CD4-positive, alpha-beta memory T cell (primary cell): ENCODE results near the gene RPL7A. TPM values are rescaled to one million over a fixed set of nuclear protein-coding genes. Genes with fewer than 3 reads are reported as not detected.
"Not testable (repeated sequence)": the region's sequence is repeated elsewhere in the genome, so short reads cannot be mapped to it uniquely, and the experiment has no call there.

Experiments
- CTCF ChIA-PET: fragments of 350-600 bp; sonication (Branson Sonifier 250); formaldehyde crosslinking; loops from one replicate; lab custom pipeline; 2021; ENCODE audit warnings: inconsistent platforms; ENCODE audit not compliant: partially characterized antibody; lab: Charles Lee
- POLR2A ChIA-PET: fragments of 350-600 bp; sonication (Branson Sonifier 250); formaldehyde crosslinking; loops from one replicate; lab custom pipeline; 2021; ENCODE audit not compliant: partially characterized antibody; lab: Charles Lee
- DNase-seq, 5 donors: peaks; one replicate each; pipeline versions ENCODE4 v3.0.0 to v3.0.0-alpha.2; 2020 to 2022; ENCODE audit warnings: mixed read lengths in 1 of 5
- H3K27ac ChIP-seq: one replicate; pipeline ENCODE4 v1.7.0; 2013; ENCODE audit warnings: low read depth, low read length
- H3K27me3 ChIP-seq: 2 replicates; pipeline ENCODE4 v1.7.0; 2013; ENCODE audit warnings: mild to moderate bottlenecking, low read length, moderate library complexity; ENCODE audit not compliant: insufficient read depth
- H3K36me3 ChIP-seq: 2 replicates; pipeline ENCODE4 v1.7.0; 2013; ENCODE audit warnings: mild to moderate bottlenecking, low read length, moderate library complexity; ENCODE audit not compliant: insufficient read depth
- H3K4me1 ChIP-seq: 2 replicates; pipeline ENCODE4 v1.7.0; 2013; ENCODE audit warnings: mild to moderate bottlenecking, low read length, moderate library complexity; ENCODE audit not compliant: insufficient read depth
- H3K4me3 ChIP-seq, 2 donors: one replicate each; pipeline ENCODE4 v1.7.0; 2013; ENCODE audit warnings: low read length in 2 of 2, mild to moderate bottlenecking in 1 of 2
- H3K9me3 ChIP-seq, 2 donors: one replicate each; pipeline ENCODE4 v1.7.0; 2013; ENCODE audit warnings: low read length in 2 of 2, control low read depth in 1 of 2; ENCODE audit not compliant: control insufficient read depth in 1 of 2
- H3K27ac Mint-ChIP-seq, 7 donors: one replicate each; pipeline ENCODE4 v1.8.0; 2020 to 2021; ENCODE audit warnings: mixed read lengths in 7 of 7, mild to moderate bottlenecking in 6 of 7, inconsistent platforms in 3 of 7, moderate library complexity in 3 of 7
- H3K27me3 Mint-ChIP-seq, 2 donors: one replicate each; pipeline ENCODE4 v1.8.0; 2020 to 2021; ENCODE audit warnings: mixed read lengths in 2 of 2
- H3K36me3 Mint-ChIP-seq, 2 donors: one replicate each; pipeline ENCODE4 v1.8.0; 2020 to 2021; ENCODE audit warnings: mixed read lengths in 2 of 2, inconsistent platforms in 1 of 2, mild to moderate bottlenecking in 1 of 2
- H3K4me1 Mint-ChIP-seq, 4 donors: one replicate each; pipeline ENCODE4 v1.8.0; 2020 to 2021; ENCODE audit warnings: mixed read lengths in 4 of 4, mild to moderate bottlenecking in 1 of 4
- H3K4me3 Mint-ChIP-seq, 8 donors: one replicate each; pipeline ENCODE4 v1.8.0; 2020 to 2021; ENCODE audit warnings: mixed read lengths in 8 of 8, mild to moderate bottlenecking in 7 of 8, moderate library complexity in 6 of 8, inconsistent platforms in 3 of 8
- H3K9me3 Mint-ChIP-seq, 8 donors: one replicate each; pipeline ENCODE4 v1.8.0; 2020 to 2021; ENCODE audit warnings: mixed read lengths in 8 of 8, mild to moderate bottlenecking in 5 of 8, inconsistent platforms in 3 of 8, moderate library complexity in 1 of 8
- intact Hi-C: fragments of 100-400 bp; cut with micrococcal nuclease; formaldehyde crosslinking; loops from one replicate; pipeline ENCODE4 v1.15.1; 2023
- polyA plus RNA-seq, 2 donors: library from polyadenylated mRNA; unstranded; fragments of 300-500 nt; fragmentation: Illumina TruSeq; gene quantifications; one replicate each; pipeline ENCODE4 v1.2.3, GENCODE V29; 2021
- total RNA-seq, 2 experiments: library from RNA; stranded (reverse); gene quantifications; one replicate each; pipeline ENCODE4 v1.2.3, GENCODE V29; 2021

Gene RPL7A
- 1,000 to 10,000 TPM; 2,104 to 2,268 TPM for total RNA-seq
- 1,000 to 10,000 TPM in 1 of 2 donors, 100 to 1,000 TPM in 1; 794 to 1,144 TPM for polyA plus RNA-seq

GRCh38 chr9:133347985-133348717, at the start of gene RPL7A, which contains the start of gene MED22:
Gene RPL7A (plus strand): TSS chr9:133348218. CDS start chr9:133348244, 26 bp downstream.
Gene MED22 (minus strand): TSS chr9:133348131. CDS start chr9:133346662, 1,469 bp downstream.
- Mint-ChIP-seq H3K27ac (peak within 1 kb of the TSS; percentile 93 to 99 (median 96)), H3K9me3 (no peaks in the 10 kb centered on the region), H3K4me1 (peaks cover 21 to 47% (median 33%) of the 10 kb centered on the region in 4 donors), H3K36me3 (peaks cover 37 to 65% of the 10 kb centered on the region in 2 donors), H3K4me3 (peak within 1 kb of the TSS; percentile 97 to 100 (median 98)), H3K27me3 (no peaks in the 10 kb centered on the region)
- peaks cover 33% of the 10 kb centered on the region for H3K4me1 ChIP-seq
- peak within 1 kb of the TSS; percentile 88 for H3K27ac ChIP-seq
- H3K4me3 ChIP-seq = peak within 1 kb of the TSS; percentile 80 to 99
- intact Hi-C loops = loop anchor here (1.0 to 2.0 kb wide), 5 partner anchors 8 to 111 kb away; partner anchors contain the start of genes CACFD1, STKLD1, SURF1 and SURF2
- ChIA-PET CTCF (interaction anchor here (1.0 to 1.7 kb wide), 4 partner anchors 9 to 26 kb away, joined by 4 to 9 read pairs (median 4); partner anchors contain the start of genes SURF1 and SURF2), POLR2A (interaction anchor here (0.7 to 18.1 kb wide), 13 partner anchors 8 to 678 kb away, joined by 3 to 437 read pairs (median 6); partner anchors contain the start of genes AK8, CACFD1, DDX31 and GTF3C4)
- H3K27me3 ChIP-seq = no peaks in the 10 kb centered on the region
- H3K9me3 ChIP-seq = no peaks in the 10 kb centered on the region
- peak; percentile 92 to 94 (median 92) for DNase-seq
- peaks cover 64% of the 10 kb centered on the region for H3K36me3 ChIP-seq

GRCh38 chr9:133299996-133300395, 48.0 kb upstream of the RPL7A start:
- H3K4me3 Mint-ChIP-seq, H3K4me3 ChIP-seq, H3K4me1 ChIP-seq, H3K4me1 Mint-ChIP-seq, H3K27ac ChIP-seq, H3K27ac Mint-ChIP-seq, DNase-seq, H3K9me3 ChIP-seq, CTCF ChIA-PET, POLR2A ChIA-PET, H3K9me3 Mint-ChIP-seq, H3K36me3 ChIP-seq, H3K27me3 ChIP-seq, intact Hi-C loops, H3K36me3 Mint-ChIP-seq: not testable (repeated sequence)
- peaks cover 11 to 12% of the 10 kb centered on the region in 2 donors for H3K27me3 Mint-ChIP-seq

GRCh38 chr9:133301253-133302230, 46.5 kb upstream of the RPL7A start:
- DNase-seq = no peak
- H3K27ac ChIP-seq = no peak overlapping the region
- H3K36me3 ChIP-seq = no peaks in the 10 kb centered on the region
- Mint-ChIP-seq H3K36me3 (no peaks in the 10 kb centered on the region), H3K9me3 (peaks cover 0 to 1% (median 0%) of the 10 kb centered on the region in 8 donors), H3K27ac (no peak overlapping the region), H3K4me3 (no peak overlapping the region), H3K27me3 (peaks cover 6 to 9% of the 10 kb centered on the region in 2 donors), H3K4me1 (no peaks in the 10 kb centered on the region)
- POLR2A ChIA-PET = no interaction called here
- H3K9me3 ChIP-seq = no peaks in the 10 kb centered on the region
- H3K4me1 ChIP-seq = no peaks in the 10 kb centered on the region
- H3K4me3 ChIP-seq = no peak overlapping the region
- H3K27me3 ChIP-seq = no peaks in the 10 kb centered on the region
- CTCF ChIA-PET = no interaction called here
- intact Hi-C loops = no loop called here

- POLR2A ChIA-PET = no interaction called here
- no peak for DNase-seq
- Histone ChIP-seq H3K27me3 (no peaks in the 10 kb centered on the region), H3K4me1 (no peaks in the 10 kb centered on the region), H3K27ac (no peak overlapping the region), H3K9me3 (no peaks in the 10 kb centered on the region), H3K4me3 (no peak overlapping the region), H3K36me3 (no peaks in the 10 kb centered on the region)
- H3K4me1 Mint-ChIP-seq = no peaks in the 10 kb centered on the region
- CTCF ChIA-PET = no interaction called here
- intact Hi-C loops = no loop called here
- H3K27me3 Mint-ChIP-seq = peaks cover 11% of the 10 kb centered on the region in 2 donors
- H3K36me3 Mint-ChIP-seq = no peaks in the 10 kb centered on the region
- peaks cover 0 to 1% (median 0%) of the 10 kb centered on the region in 8 donors for H3K9me3 Mint-ChIP-seq
- H3K4me3 Mint-ChIP-seq = no peak overlapping the region
- H3K27ac Mint-ChIP-seq = no peak overlapping the region
These were observed 44.5 kb upstream of the RPL7A start for GRCh38 chr9:133303266-133304157.

- no peak for DNase-seq
- ChIA-PET POLR2A (no interaction called here), CTCF (no interaction called here)
- Mint-ChIP-seq H3K4me3 (no peak overlapping the region), H3K27ac (no peak overlapping the region), H3K9me3 (peaks cover 0 to 1% (median 0%) of the 10 kb centered on the region in 8 donors), H3K36me3 (no peaks in the 10 kb centered on the region), H3K4me1 (no peaks in the 10 kb centered on the region), H3K27me3 (peaks cover 13 to 14% of the 10 kb centered on the region in 2 donors)
- H3K36me3 ChIP-seq = no peaks in the 10 kb centered on the region
- H3K4me3 ChIP-seq = no peak overlapping the region
- no peaks in the 10 kb centered on the region for H3K4me1 ChIP-seq
- H3K9me3 ChIP-seq = no peaks in the 10 kb centered on the region
- no peaks in the 10 kb centered on the region for H3K27me3 ChIP-seq
- H3K27ac ChIP-seq = no peak overlapping the region
- intact Hi-C loops = no loop called here
These were observed 43.9 kb upstream of the RPL7A start for GRCh38 chr9:133304158-133304470.

- Histone ChIP-seq H3K27me3 (no peaks in the 10 kb centered on the region), H3K4me3 (no peak overlapping the region), H3K27ac (no peak overlapping the region), H3K9me3 (no peaks in the 10 kb centered on the region), H3K4me1 (no peaks in the 10 kb centered on the region), H3K36me3 (no peaks in the 10 kb centered on the region)
- Mint-ChIP-seq H3K27me3 (peaks cover 15 to 17% of the 10 kb centered on the region in 2 donors), H3K9me3 (peaks cover 0 to 1% (median 0%) of the 10 kb centered on the region in 8 donors), H3K27ac (no peak overlapping the region), H3K36me3 (no peaks in the 10 kb centered on the region), H3K4me3 (no peak overlapping the region), H3K4me1 (no peaks in the 10 kb centered on the region)
- ChIA-PET CTCF (no interaction called here), POLR2A (no interaction called here)
- intact Hi-C loops = no loop called here
- no peak for DNase-seq
These were observed 43.3 kb upstream of the RPL7A start for GRCh38 chr9:133304477-133305377.
